GM19395 (cell line): Measurements from ENCODE around the gene PHF19.

Experiments used
- ATAC-seq: cut with Tn5 transposase; IDR thresholded peaks from one replicate; pipeline ENCODE4 v1.9.1; 2021; ENCODE audit warnings: mild to moderate bottlenecking, moderate library complexity; ENCODE audit not compliant: unreplicated experiment

The PHF19 gene

GRCh38 chr9:120914396-120914795 is 37.4 kb upstream of the PHF19 start:
- ATAC-seq, result no peak

GRCh38 chr9:120913647-120914264 is 36.8 kb upstream of the PHF19 start:
- no peak for ATAC-seq

GRCh38 chr9:120912958-120913646 is 36.1 kb upstream of the PHF19 start:
- ATAC-seq, result no peak

- no peak for ATAC-seq
Measured at GRCh38 chr9:120911295-120911837, 34.4 kb upstream of the PHF19 start.

- no peak for ATAC-seq
Measured at GRCh38 chr9:120910643-120911042, 33.7 kb upstream of the PHF19 start.

GRCh38 chr9:120909904-120910303 is 32.9 kb upstream of the PHF19 start:
- ATAC-seq, result no peak

GRCh38 chr9:120905315-120906164 is 28.6 kb upstream of the PHF19 start:
- peak; percentile 46 for ATAC-seq

GRCh38 chr9:120904978-120905301 is 28.0 kb upstream of the PHF19 start:
- ATAC-seq, result no peak

GRCh38 chr9:120904061-120904977 is 27.3 kb upstream of the PHF19 start:
- ATAC-seq, result no peak

- ATAC-seq, result no peak
Measured at GRCh38 chr9:120902569-120903535, 25.9 kb upstream of the PHF19 start.

GRCh38 chr9:120901755-120902568 is 25.0 kb upstream of the PHF19 start:
- no peak for ATAC-seq

- ATAC-seq, result no peak
Measured at GRCh38 chr9:120900824-120901223, 23.8 kb upstream of the PHF19 start.

- ATAC-seq, result no peak
Measured at GRCh38 chr9:120899490-120900068, 22.6 kb upstream of the PHF19 start.

GRCh38 chr9:120898396-120898795 is 21.4 kb upstream of the PHF19 start:
- ATAC-seq, result no peak

GRCh38 chr9:120895951-120896350 is 19.0 kb upstream of the PHF19 start:
- no peak for ATAC-seq

GRCh38 chr9:120894321-120895148 is 17.5 kb upstream of the PHF19 start:
- ATAC-seq, result no peak

- ATAC-seq, result peak; percentile 17
Measured at GRCh38 chr9:120893611-120894307, 16.8 kb upstream of the PHF19 start.
